Measurements from ENCODE around the gene ZNF827.

ZNF827 gene

DNA sequence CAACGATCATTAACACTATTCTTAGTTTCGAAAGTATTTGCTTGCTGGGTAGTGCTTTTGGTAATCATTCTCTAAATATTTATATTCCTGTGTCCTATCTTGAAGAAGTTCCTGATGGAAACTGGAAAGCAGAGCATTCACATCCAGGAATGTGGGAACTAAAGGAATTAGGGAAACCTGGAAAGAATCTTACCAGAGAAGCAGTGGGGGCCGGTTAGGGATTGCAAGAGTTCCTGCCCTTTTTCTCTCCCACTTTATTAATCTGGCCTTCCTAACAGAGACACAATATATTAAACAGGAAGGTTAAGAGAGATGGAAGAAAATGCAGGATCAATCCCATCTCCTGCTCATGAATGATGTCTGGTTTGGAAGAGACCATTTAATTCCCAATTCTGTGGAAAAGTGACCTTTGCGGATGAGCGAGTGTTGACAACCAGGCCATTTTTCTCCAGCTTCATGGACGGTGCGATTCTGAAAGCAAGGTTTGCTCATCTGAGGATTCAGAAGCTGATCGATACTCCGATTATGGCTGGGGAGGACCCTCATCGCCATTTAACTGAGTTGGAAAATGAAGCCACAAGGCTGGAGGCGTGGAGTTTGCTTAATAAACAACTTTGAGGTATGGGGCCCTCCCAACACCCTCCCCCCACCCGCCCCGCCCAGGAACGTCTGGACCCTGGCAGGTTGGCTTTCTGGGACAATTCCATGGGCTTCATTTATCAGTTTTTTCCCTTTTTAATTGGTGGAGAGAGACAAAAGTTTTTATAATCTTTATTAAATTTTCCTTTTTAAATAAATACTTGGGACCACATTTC is 206.4 kb downstream of the ZNF827 start:
- no peak for DNase-seq (ENCODE audit: extremely low read depth in 1 of 2, low read depth in 1 of 2)

- DNase-seq (ENCODE audit: extremely low read depth in 1 of 2, low read depth in 1 of 2): no peak
Measured at GRCh38 chr4:145731028-145731427, 207.6 kb downstream of the ZNF827 start.

- DNase-seq (ENCODE audit: extremely low read depth in 1 of 2, low read depth in 1 of 2): no peak
Measured at GRCh38 chr4:145730026-145730425, 208.6 kb downstream of the ZNF827 start.

DNA sequence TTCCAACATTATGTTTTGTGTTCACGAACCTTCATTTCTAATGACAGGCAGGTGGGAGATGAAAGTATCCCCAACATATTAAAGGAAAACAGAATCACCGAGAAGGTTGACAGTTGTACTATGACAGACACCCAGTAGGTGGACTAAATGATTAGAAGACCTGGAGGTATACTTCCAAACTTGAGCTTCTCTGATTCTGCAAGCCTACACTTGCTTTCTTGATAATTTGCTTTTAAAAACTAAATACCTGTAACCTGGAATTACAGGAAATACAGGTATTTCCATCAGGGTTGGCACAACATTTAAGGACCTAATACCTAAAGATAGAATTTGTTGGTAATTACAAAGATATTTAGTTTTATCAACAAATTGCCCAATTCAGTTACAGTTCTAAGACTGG is 215.3 kb downstream of the ZNF827 start:
- no peak for DNase-seq (ENCODE audit: extremely low read depth in 1 of 2, low read depth in 1 of 2)

DNA sequence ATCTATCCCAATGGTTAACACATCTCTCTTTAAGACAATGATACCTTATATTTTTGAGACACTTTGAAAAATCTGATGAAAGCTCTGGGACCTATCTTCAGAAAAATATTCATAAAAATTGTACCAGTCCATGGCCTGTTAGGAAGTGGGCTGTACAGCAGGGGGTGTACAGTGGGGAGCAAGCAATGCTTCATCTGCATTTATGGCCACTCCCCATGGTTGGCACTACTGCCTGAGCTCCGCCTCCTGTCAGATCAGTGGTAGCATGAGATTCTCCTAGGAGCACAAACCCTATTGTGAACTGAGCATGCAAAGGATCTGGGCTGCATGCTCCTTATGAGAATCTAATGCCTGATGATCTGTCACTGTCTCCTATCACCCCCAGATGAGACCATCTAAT is 216.1 kb downstream of the ZNF827 start:
- no peak for DNase-seq (ENCODE audit: extremely low read depth in 1 of 2, low read depth in 1 of 2)

DNA sequence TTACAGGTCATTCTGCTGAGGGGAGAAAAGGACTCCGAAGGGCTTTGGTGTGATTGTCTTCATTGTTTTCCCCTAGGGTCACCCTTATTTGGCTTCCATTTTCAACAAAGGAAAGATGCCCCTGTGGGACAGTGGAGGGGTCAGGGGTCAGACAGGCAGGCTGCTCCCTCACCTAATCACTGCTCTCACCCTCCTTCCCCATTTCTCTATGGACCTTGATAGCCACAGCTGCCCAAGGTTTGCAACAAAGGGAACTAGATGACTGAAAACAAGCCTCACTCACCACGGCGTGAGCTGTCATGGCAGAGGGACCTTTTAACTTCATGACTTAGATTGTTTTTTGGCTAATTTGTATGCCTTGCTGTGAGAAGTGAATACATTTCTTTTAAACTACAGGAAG is 218.0 kb downstream of the ZNF827 start:
- no peak for DNase-seq (ENCODE audit: extremely low read depth in 1 of 2, low read depth in 1 of 2)

DNA sequence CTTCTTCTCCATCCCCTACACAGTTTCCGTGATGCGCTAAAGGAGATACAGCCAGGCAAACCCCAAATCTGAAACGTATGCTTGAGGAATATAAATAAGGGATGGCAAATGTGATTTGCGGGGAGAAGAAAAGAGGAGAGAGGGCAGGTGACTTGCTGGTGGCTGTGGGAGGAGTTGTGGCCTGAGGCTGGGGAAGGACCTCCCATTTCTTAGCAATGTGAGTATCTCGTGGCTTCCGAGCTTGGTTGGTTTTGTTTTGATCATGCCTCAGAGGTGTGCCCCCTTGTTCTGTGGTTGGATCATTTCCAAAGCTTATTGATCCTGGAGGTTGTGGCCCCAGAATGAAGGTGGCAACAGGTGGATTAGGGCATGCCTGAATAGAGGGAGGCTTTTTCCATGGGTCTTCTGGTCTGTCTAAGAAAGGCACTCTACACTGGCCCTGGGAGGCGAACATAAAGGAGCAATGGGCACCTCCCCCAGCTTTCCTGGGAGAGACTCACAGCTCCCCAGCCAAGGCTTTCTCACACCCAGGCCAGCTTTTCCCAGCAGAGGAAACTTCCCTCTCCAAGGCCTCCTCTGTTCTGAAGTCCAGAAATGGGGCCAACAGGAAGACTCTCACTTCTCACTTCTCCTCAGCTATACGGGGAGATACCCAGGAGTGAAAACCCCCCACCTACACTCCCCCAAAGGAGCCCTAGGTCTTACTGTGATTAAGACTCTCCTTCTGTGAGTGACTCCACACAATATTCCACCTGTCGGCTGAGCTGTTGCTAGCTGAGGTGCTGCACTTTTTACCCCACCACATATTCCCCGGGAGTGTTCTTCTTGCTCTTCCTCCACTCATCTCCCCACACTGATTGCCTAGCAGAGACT is 218.6 kb downstream of the ZNF827 start:
- no peak for DNase-seq (ENCODE audit: extremely low read depth in 1 of 2, low read depth in 1 of 2)

DNA sequence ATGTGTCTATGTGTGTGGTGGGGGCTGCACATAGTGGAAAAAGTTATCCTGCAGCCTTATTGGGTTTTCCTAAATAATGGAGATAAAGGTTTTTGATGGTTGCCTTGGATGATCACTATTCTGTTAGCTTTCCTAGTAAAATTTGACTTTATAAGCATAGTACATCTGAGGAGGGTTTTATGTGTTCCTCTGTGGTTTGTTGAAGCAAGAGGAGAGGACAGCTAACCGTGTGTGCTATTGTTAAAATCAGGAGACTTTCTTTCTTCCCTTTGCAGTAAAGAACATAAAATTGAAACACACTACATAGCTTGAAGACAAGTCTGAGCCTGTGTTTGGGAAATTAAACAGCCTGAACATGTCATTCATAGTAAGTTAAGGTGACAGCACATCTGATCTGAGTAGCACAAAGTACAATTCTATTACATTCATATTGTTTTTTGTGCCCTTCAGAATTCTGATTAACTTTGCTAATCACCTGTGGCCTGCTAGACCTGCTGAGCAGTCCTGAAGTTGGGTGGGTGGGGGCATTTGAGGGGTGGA is 221.9 kb downstream of the ZNF827 start:
- DNase-seq (ENCODE audit: extremely low read depth in 1 of 2, low read depth in 1 of 2): no peak

- no peak for DNase-seq (ENCODE audit: extremely low read depth in 1 of 2, low read depth in 1 of 2)
Measured at GRCh38 chr4:145716200-145716599, 222.4 kb downstream of the ZNF827 start.

GRCh38 chr4:145709843-145710242 is 228.8 kb downstream of the ZNF827 start:
- no peak for DNase-seq (ENCODE audit: extremely low read depth in 1 of 2, low read depth in 1 of 2)

GRCh38 chr4:145709336-145709735 is 229.3 kb downstream of the ZNF827 start:
- no peak for DNase-seq (ENCODE audit: extremely low read depth in 1 of 2, low read depth in 1 of 2)
